Effector memory CD4-positive, alpha-beta T cell (primary cell): Measurements from ENCODE around the gene LRCH2.
"Not testable (repeated sequence)": the region's sequence is repeated elsewhere in the genome, so short reads cannot be mapped to it uniquely, and the experiment has no call there.

ENCODE experiments used
- DNase-seq, 3 donors: peaks; one replicate each; pipeline ENCODE4 v3.0.0-alpha.2; 2020
- H3K27ac ChIP-seq: 2 replicates; pipeline ENCODE4 v1.7.0; 2013; ENCODE audit warnings: mild to moderate bottlenecking, low read length, moderate library complexity; ENCODE audit not compliant: insufficient read depth, poor library complexity, severe bottlenecking
- H3K27me3 ChIP-seq: replicated peaks from 2 replicates; pipeline ENCODE4 v1.7.0; 2013; ENCODE audit warnings: mild to moderate bottlenecking, low read length; ENCODE audit not compliant: insufficient read depth, control insufficient read depth, poor library complexity, severe bottlenecking
- H3K36me3 ChIP-seq: 2 replicates; pipeline ENCODE4 v1.7.0; 2013; ENCODE audit warnings: mild to moderate bottlenecking, low read length, moderate library complexity; ENCODE audit not compliant: control insufficient read depth, insufficient read depth
- H3K4me1 ChIP-seq: 2 replicates; pipeline ENCODE4 v1.7.0; 2013; ENCODE audit warnings: low read length, mild to moderate bottlenecking; ENCODE audit not compliant: control insufficient read depth, insufficient read depth, poor library complexity, severe bottlenecking
- H3K4me3 ChIP-seq: 2 replicates; pipeline ENCODE4 v1.7.0; 2013; ENCODE audit warnings: low read length, low read depth, mild to moderate bottlenecking; ENCODE audit not compliant: insufficient read depth, poor library complexity, severe bottlenecking
- H3K9me3 ChIP-seq: 2 replicates; pipeline ENCODE4 v1.7.0; 2013; ENCODE audit warnings: mild to moderate bottlenecking, low read length, moderate library complexity; ENCODE audit not compliant: control insufficient read depth

Gene LRCH2

GRCh38 chrX:115255003-115255402 lies 21.1 kb upstream of the LRCH2 start:
- Histone ChIP-seq H3K27ac (no peak overlapping the region), H3K4me3 (no peak overlapping the region)
- DNase-seq = no peak

DNA sequence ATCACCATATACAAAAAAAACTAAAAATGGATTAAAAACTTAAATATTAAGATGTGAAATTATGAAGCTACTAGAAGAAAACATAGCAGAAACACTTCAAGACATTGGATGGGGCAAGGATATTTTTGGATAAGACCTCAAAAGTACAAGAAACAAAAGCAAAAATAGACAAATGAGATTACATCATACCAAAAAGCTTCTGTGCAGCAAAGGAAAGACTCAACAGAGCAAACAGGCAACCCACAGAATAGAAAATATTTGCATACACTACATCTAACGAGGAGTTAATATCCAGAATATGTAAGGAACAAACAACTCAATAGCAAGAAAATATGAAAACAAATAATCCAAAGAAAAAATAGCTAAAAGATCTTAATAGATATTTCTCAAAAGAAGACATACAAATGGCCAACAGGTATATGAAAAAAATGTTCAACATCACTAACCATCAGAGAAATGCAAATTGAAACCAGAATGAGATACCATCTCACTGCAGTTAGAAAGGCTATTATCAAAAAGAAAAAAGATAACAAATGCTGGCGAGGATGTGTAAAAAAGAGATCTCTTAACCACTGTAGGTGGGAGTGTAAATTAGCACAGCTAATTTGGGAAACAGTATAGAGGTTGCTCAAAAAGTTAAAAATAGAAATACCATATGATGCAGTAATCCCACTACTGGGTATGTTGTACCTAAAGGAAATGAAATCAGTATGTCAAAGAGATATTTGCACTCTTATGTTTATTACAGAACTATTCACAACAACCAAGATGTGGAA lies 17.8 kb upstream of the LRCH2 start:
- Histone ChIP-seq H3K36me3 (no peaks in the 10 kb centered on the region), H3K27ac (no peak overlapping the region), H3K9me3 (no peaks in the 10 kb centered on the region), H3K4me1 (no peaks in the 10 kb centered on the region), H3K27me3 (no peaks in the 10 kb centered on the region), H3K4me3 (no peak overlapping the region)
- DNase-seq = no peak

More at GRCh38 chrX:115255003-115255402, 21.1 kb upstream of the LRCH2 start:
- Histone ChIP-seq H3K4me1 (no peaks in the 10 kb centered on the region), H3K36me3 (no peaks in the 10 kb centered on the region), H3K9me3 (no peaks in the 10 kb centered on the region), H3K27me3 (no peaks in the 10 kb centered on the region)

DNA sequence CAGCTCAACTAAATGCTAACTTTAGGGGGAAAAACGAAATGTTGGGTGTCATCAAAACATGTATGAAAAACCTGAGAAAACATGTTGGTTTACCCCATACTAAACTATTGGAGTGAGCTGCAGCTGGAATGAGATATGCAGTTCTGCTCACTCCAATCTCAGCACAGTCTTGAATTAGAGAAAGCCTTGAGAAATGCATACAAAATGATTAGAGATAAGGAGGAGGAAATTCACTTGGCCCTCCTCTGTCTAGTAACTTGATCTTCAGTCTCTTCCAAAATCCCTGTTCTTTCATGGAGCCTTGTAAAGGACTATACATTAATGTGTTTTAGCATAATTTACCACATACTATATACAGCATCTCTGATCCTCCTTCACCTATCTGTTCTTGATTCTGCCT lies 3.2 kb upstream of the LRCH2 start:
- Histone ChIP-seq H3K9me3 (no peaks in the 10 kb centered on the region), H3K4me1 (no peaks in the 10 kb centered on the region), H3K27ac (no peak overlapping the region), H3K36me3 (no peaks in the 10 kb centered on the region), H3K27me3 (no peaks in the 10 kb centered on the region), H3K4me3 (no peak overlapping the region)
- DNase-seq = no peak

DNA sequence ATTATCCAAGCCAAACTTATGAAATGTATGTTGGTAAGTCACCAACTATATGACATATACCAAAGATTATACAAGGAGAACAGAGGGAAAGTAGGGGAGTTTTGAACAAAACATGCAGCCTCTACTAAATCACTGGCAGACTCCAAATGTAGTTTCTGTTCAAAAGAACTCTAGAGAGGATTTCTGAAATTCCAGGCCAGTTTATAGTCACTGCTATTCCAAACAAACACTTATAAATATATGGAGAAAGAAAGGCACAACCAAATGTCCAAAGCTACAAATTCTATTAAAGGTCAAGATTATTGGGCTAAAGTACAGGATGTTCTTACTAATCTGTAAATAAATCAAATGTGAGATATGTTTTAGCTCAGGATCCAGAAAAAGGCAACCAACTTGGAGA lies 2.7 kb upstream of the LRCH2 start:
- no peak for DNase-seq
- Histone ChIP-seq H3K27ac (no peak overlapping the region), H3K27me3 (no peaks in the 10 kb centered on the region), H3K4me3 (no peak overlapping the region), H3K4me1 (no peaks in the 10 kb centered on the region), H3K9me3 (no peaks in the 10 kb centered on the region), H3K36me3 (no peaks in the 10 kb centered on the region)

DNA sequence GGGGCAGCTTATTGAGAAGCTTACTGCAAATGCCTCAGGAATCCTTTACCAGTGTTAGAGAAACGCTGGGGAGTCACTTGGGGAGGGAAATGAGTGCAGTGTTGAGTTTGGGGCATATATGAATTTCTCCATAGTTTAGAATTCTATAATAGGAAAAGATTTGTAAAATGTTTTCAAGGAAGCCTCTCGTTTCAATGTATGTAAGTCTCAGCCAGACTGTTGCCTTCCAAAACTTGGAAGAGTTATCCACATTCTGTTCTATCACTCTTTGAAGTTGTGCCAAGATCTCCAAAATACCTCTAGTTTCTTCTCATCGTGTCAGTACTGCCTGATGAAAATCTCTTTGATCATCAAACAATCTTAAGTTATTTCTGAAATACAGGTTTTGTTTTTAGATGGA lies 565 bp upstream of the LRCH2 start:
- H3K27ac ChIP-seq = no peak overlapping the region
- no peak for DNase-seq
- no peak overlapping the region for H3K4me3 ChIP-seq
- no peaks in the 10 kb centered on the region for H3K4me1 ChIP-seq
- H3K27me3 ChIP-seq = peaks cover 3% of the 10 kb centered on the region
- H3K36me3 ChIP-seq = no peaks in the 10 kb centered on the region
- H3K9me3 ChIP-seq = no peaks in the 10 kb centered on the region

DNA sequence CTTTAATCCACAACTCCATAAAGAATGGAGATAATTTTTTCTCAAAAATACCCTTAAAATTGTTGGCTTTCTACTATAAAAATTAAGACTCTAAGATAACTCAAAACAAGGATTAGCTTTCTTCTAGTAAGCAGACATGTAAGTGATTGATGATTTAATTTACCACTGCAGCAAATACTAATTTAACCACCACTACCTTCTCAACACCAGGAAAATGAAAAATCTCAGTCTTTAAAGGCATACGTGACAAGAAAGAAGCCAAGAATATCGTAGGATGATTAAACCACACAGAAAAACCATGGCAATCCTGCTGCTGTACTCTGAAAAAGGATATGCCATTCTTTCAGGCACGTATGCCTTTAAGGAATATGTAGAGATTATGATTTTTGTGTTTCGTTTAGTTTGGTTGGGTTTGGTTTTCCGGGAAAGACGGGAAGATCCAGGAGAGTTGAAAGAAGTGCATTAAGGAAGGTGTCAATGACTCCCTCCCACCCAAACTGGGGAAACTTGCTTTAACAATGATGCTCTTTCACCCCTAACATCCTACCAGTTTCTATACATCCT lies 881 bp downstream of the LRCH2 start:
- Histone ChIP-seq H3K36me3 (no peaks in the 10 kb centered on the region), H3K4me1 (no peaks in the 10 kb centered on the region), H3K27me3 (peaks cover 3% of the 10 kb centered on the region), H3K9me3 (no peaks in the 10 kb centered on the region), H3K27ac (no peak overlapping the region), H3K4me3 (no peak overlapping the region)
- DNase-seq = no peak

DNA sequence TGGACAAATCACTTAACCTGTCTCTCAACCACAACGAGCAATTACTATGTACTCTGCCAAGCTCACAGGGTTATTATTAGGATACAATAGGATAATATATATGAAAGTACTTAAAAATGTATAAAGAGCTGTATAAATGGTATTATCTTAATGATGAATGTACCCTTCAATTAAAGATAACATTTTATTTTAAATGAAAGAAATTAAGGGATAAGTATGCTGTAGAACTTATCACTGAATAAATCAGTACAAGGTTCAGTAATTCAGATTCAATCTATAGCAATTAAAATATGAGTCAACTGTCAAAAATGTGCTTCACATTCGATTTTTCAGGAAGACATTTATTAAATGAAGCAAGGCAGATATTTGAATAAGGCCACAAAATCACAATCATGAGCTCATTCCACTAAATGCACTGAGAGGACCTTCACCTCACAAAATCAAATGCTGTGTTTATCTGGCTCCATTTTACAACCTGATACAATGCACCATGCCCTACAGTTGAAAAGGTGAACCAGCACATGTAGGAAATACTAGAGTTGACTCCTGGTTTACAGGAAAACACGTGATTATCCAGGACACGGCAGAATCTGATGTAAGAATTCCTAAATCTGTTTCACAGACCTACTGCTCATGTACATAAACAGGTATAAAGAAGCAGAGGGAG lies 4.4 kb downstream of the LRCH2 start:
- Histone ChIP-seq H3K27me3 (peaks cover 3% of the 10 kb centered on the region), H3K4me1 (no peaks in the 10 kb centered on the region), H3K9me3 (no peaks in the 10 kb centered on the region), H3K4me3 (no peak overlapping the region), H3K27ac (no peak overlapping the region), H3K36me3 (no peaks in the 10 kb centered on the region)
- DNase-seq = no peak

DNA sequence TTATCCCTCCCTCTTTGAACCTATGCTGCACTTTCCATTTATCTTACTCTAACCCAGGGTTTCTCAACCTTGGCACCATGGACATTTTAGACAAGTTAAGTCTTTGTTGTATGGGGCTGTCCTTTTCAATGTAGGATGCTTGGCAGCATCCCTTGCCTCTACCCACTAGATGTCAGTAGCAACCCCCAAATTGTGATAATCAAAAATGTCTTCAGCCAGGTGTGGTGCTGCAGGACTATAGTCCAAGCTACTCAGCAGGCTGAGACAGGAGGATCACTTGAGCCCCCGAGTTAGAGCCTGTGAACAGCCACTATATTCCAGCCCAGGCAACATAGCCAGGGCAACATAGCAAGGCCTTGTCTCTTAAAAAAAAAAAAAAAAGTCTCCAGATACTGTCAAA lies 7.0 kb downstream of the LRCH2 start:
- no peak overlapping the region for H3K4me3 ChIP-seq
- no peaks in the 10 kb centered on the region for H3K4me1 ChIP-seq
- peaks cover 3% of the 10 kb centered on the region for H3K27me3 ChIP-seq
- H3K9me3 ChIP-seq = no peaks in the 10 kb centered on the region
- DNase-seq = no peak
- H3K27ac ChIP-seq = no peak overlapping the region
- H3K36me3 ChIP-seq = no peaks in the 10 kb centered on the region

DNA sequence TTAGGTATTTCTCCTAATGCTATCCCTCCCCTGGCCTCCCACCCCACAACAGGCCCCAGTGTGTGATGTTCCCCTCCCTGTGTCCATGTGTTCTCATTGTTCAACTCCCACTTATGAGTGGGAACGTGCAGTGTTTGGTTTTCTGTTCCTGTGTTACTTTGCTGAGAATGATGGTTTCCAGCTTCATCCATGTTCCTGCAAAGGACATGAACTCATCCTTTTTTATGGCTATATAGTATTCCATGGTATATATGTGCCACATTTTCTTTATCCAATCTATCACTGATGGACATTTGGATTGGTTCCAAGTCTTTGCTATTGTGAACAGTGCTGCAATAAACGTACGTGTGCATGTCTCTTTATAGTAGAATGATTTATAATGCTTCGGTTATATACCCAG lies 16.6 kb downstream of the LRCH2 start:
- not testable (repeated sequence) for H3K4me1 ChIP-seq, H3K27me3 ChIP-seq, DNase-seq, H3K9me3 ChIP-seq, H3K36me3 ChIP-seq, H3K4me3 ChIP-seq, H3K27ac ChIP-seq

- H3K36me3 ChIP-seq = no peaks in the 10 kb centered on the region
These were observed 19.3 kb downstream of the LRCH2 start for GRCh38 chrX:115214605-115215004.

More at GRCh38 chrX:115214605-115215004, 19.3 kb downstream of the LRCH2 start:
- Histone ChIP-seq H3K27ac (no peak overlapping the region), H3K4me1 (no peaks in the 10 kb centered on the region), H3K27me3 (no peaks in the 10 kb centered on the region), H3K9me3 (no peaks in the 10 kb centered on the region), H3K4me3 (no peak overlapping the region)
- no peak for DNase-seq
